SH-SY5Y (cell line): Measurements from ENCODE around the gene NPIPB2.

Source experiments
- GATA2 ChIP-seq: IDR thresholded peaks from 2 replicates; pipeline ENCODE4 v1.6.1; 2011; ENCODE audit warnings: mild to moderate bottlenecking, low read depth, low read length
- GATA3 ChIP-seq: IDR thresholded peaks from 2 replicates; pipeline ENCODE4 v1.6.1; 2011; ENCODE audit warnings: low read depth, mild to moderate bottlenecking, low read length, moderate library complexity

The NPIPB2 gene

GRCh38 chr16:11914210-11915113 lies 27.4 kb downstream of the NPIPB2 start:
- TF ChIP-seq GATA2 = peak; percentile 53; the same call in 1 of the 2 replicates
- TF ChIP-seq GATA3 = no peak

DNA sequence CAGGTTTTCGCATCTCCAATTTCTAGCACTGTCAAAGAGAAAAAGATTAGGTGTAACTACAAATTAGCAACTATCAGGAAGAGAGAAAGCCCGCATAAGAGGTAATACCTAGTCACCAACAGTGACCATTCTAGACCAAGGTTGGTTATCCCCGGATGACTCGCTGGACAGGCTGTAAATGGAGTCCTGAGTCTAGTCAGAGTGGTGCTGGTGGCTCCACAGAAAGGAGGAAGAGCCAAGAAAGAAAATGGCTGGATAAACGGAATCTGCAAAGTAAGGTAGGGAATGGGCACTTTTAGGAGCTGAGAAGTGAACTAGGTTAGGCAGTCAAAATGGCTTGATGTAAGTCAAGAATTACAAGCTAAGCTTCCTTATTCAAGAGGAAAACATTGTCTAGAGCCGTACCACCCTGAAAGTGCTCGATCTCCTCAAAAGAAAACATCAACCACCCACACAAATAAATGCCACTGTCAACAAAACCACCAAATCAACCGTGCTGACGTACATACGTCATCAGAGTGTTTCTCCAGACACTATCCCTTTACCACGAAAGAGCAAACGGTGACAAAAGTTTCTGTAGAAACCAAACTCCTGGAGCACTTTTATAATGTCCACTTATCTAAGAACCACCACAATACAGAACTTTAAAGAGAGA lies 28.3 kb downstream of the NPIPB2 start:
- TF ChIP-seq GATA2 = no peak
- no peak for TF ChIP-seq GATA3

DNA sequence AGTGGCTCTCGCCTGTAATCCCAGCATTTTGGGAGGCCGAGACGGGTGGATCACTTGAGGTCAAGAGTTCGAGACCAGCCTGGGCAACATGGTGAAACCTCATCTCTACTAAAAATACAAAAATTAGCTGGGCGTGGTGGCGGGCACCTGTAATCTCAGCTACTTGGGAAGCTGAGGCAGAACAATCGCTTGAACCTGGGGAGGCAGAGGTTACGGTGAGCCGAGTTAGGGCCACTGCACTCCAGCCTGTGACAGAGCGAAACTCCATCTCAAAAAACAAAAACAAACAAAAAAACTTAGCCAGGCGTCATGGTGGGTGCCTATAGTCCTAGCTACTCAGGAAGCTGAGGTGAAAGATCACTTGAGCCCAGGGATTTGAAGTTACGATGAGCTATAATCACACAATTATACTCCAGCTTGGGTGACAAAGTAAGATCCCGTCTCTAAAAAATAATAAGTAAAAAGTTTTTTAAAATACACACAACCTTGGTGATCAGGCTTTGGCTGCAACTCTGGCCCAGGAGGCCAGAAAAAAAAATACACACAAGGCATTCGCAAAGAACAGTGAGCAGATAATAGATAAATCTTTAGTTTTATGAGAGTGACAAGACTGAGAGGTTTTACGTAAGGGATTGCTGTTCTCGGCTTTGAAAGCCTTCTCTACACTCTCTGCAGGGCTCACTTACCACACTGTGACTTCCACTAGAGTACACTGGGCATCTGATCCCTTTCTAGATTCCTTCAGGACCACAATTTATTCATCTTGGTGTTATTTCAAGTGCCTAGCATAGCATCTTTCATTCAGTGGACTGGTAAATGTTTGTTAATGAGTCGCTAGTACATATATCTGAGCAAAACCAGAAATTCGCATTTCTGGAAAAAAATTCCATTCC lies 31.9 kb downstream of the NPIPB2 start:
- TF ChIP-seq GATA2 (no peak), GATA3 (no peak)

GRCh38 chr16:11907160-11907970 lies 34.5 kb downstream of the NPIPB2 start:
- TF ChIP-seq GATA3 (no peak), GATA2 (no peak)

GRCh38 chr16:11903906-11904305 lies 37.9 kb downstream of the NPIPB2 start:
- no peak for TF ChIP-seq GATA2
- no peak for TF ChIP-seq GATA3

DNA sequence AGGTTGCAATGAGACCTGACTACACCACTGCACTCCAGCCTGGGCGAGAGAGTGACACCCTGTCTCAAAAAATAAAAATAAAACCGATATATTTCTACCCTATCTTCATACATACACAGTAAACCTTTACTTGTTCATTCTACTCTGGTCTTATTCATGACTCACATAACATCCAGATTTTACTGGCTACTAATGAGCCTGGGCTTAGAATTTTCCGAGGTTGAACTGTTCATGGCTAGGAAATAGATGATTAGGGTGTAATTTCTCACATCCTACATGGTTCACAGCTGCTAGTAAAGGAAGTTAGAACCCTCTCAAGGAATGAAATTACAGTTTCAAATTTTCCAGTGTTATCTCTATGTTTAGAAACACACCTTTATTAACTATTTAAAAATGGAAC lies 40.8 kb downstream of the NPIPB2 start:
- no peak for TF ChIP-seq GATA3
- no peak for TF ChIP-seq GATA2

GRCh38 chr16:11896486-11897176 lies 45.2 kb downstream of the NPIPB2 start:
- TF ChIP-seq GATA2 = no peak

GRCh38 chr16:11893571-11893970 lies 48.3 kb downstream of the NPIPB2 start:
- TF ChIP-seq GATA3 (no peak), GATA2 (no peak)

DNA sequence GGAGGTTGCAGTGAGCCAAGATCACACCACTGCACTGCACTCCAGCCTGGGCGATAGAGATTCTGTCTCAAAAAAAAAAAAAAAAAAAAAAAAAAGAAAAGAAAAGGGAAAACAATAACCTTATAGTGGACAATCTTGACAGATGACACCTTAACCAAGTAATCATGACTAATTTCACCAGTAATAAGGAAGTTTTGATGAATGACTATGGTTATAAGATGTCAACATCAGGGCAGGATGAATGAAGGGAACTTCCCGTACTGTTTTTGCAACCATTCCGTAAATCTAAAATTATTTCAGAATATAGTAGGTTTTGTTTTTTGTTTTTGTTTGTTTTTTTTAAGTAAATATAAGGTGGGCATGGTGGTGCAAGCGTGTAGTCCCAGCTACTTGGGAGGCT lies 49.1 kb downstream of the NPIPB2 start:
- TF ChIP-seq GATA2 (no peak), GATA3 (no peak)

- TF ChIP-seq GATA3 = no peak
- no peak for TF ChIP-seq GATA2
Observed at GRCh38 chr16:11890231-11890965, 51.4 kb downstream of the NPIPB2 start.

GRCh38 chr16:11886881-11887280 lies 55.0 kb downstream of the NPIPB2 start:
- TF ChIP-seq GATA2 (no peak), GATA3 (no peak)

- TF ChIP-seq GATA2 (no peak), GATA3 (no peak)
Observed at GRCh38 chr16:11884035-11884434, 57.8 kb downstream of the NPIPB2 start.
